ENCODE results near the gene KIF2A.

DNA sequence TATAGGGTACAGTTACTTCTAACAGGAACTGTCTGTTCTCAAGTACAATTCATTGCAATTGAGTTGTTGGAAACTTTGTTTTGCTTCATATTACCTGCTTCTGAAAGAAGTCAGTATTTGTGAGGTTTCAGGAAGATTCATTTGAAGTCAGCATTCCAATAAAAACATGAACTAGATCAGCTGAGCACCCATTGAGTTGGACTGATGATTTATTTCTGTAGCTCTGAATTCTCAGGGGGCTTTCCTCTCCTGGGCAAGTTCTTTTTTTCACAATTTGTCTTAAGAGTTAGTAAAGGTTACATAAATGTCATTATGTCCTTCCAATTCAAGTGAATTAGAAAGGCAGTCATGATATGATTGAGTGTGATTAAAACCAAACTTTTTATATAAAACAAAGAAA lies 16.2 kb upstream of the KIF2A start:
- TF ChIP-seq, protein P1, sequence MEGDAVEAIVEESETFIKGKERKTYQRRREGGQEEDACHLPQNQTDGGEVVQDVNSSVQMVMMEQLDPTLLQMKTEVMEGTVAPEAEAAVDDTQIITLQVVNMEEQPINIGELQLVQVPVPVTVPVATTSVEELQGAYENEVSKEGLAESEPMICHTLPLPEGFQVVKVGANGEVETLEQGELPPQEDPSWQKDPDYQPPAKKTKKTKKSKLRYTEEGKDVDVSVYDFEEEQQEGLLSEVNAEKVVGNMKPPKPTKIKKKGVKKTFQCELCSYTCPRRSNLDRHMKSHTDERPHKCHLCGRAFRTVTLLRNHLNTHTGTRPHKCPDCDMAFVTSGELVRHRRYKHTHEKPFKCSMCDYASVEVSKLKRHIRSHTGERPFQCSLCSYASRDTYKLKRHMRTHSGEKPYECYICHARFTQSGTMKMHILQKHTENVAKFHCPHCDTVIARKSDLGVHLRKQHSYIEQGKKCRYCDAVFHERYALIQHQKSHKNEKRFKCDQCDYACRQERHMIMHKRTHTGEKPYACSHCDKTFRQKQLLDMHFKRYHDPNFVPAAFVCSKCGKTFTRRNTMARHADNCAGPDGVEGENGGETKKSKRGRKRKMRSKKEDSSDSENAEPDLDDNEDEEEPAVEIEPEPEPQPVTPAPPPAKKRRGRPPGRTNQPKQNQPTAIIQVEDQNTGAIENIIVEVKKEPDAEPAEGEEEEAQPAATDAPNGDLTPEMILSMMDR (IDR thresholded peaks at IDR 0.05): no peak
- no peak for TF ChIP-seq POLR2A (IDR thresholded peaks at IDR 0.05)

Data from breast epithelium (tissue), 3 donors.